ENCODE results near the gene EFCAB6.

The EFCAB6 gene

DNA sequence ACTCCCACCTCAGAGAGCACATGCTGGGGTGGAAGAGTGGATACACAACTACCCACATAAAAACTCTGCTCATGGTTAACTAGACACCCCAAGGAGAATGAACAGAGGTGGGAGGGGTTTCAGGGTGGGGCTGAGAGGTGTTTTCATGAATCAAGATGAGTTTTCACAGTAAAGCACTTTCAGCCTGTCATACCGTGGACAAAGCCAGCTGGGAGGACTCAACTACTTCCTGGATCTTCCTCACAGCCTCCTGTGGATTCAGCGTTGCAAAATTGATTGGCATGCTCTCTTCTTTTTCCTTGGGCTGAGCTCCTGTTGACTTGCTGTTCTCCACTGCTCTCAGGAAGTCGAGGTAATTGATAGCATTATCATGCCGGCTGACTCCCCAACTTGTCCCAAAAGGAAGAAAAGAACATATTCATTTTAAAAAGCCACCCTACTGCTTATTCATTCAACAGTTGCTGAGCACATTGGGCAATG lies 231.8 kb downstream of the EFCAB6 start:
- Histone ChIP-seq H3K27ac (ENCODE audit: poor library complexity, severe bottlenecking) (no peak overlapping the region), H3K9me3 (ENCODE audit: severe bottlenecking) (no peaks in the 10 kb centered on the region), H3K4me1 (ENCODE audit: insufficient read depth, poor library complexity, severe bottlenecking) (no peaks in the 10 kb centered on the region), H3K27me3 (ENCODE audit: insufficient read depth, poor library complexity, severe bottlenecking) (peaks cover 3% of the 10 kb centered on the region), H3K4me3 (ENCODE audit: severe bottlenecking) (no peak overlapping the region), H3K36me3 (ENCODE audit: low read depth) (no peaks in the 10 kb centered on the region)
- no peak for DNase-seq (ENCODE audit: low spot score)
- ATAC-seq (ENCODE audit: low read depth), result no peak
- TF ChIP-seq, protein P1, sequence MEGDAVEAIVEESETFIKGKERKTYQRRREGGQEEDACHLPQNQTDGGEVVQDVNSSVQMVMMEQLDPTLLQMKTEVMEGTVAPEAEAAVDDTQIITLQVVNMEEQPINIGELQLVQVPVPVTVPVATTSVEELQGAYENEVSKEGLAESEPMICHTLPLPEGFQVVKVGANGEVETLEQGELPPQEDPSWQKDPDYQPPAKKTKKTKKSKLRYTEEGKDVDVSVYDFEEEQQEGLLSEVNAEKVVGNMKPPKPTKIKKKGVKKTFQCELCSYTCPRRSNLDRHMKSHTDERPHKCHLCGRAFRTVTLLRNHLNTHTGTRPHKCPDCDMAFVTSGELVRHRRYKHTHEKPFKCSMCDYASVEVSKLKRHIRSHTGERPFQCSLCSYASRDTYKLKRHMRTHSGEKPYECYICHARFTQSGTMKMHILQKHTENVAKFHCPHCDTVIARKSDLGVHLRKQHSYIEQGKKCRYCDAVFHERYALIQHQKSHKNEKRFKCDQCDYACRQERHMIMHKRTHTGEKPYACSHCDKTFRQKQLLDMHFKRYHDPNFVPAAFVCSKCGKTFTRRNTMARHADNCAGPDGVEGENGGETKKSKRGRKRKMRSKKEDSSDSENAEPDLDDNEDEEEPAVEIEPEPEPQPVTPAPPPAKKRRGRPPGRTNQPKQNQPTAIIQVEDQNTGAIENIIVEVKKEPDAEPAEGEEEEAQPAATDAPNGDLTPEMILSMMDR (IDR thresholded peaks at IDR 0.05; ENCODE audit: poor library complexity, severe bottlenecking), result no peak

DNA sequence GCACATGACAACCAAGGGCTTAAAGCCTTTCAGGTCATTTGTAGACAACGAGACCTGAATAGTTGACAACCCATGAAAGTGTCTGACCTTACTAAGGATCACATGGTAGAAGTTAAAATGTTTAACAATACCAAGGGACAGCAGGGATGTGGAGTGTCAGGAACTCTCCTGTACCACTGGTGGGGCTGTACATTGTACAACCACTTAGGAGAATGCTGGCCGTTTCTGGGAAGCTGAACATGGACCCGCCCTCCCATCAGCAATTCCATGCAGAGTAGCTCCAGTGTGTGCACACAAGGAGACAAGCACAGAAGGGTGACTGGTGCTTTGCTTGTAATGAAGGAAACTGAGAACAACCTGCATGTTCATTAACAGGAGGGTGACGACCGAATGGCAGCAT lies 237.4 kb downstream of the EFCAB6 start:
- H3K9me3 ChIP-seq (ENCODE audit: severe bottlenecking), result no peaks in the 10 kb centered on the region
- no peak for DNase-seq (ENCODE audit: low spot score)
- H3K4me3 ChIP-seq (ENCODE audit: severe bottlenecking), result no peak overlapping the region
- no peak overlapping the region for H3K27ac ChIP-seq (ENCODE audit: poor library complexity, severe bottlenecking)
- no peaks in the 10 kb centered on the region for H3K4me1 ChIP-seq (ENCODE audit: insufficient read depth, poor library complexity, severe bottlenecking)
- peaks cover 3% of the 10 kb centered on the region for H3K27me3 ChIP-seq (ENCODE audit: insufficient read depth, poor library complexity, severe bottlenecking)
- no peaks in the 10 kb centered on the region for H3K36me3 ChIP-seq (ENCODE audit: low read depth)
- TF ChIP-seq, protein P1 (IDR thresholded peaks at IDR 0.05; ENCODE audit: poor library complexity, severe bottlenecking), result no peak
- no peak for ATAC-seq (ENCODE audit: low read depth)

DNA sequence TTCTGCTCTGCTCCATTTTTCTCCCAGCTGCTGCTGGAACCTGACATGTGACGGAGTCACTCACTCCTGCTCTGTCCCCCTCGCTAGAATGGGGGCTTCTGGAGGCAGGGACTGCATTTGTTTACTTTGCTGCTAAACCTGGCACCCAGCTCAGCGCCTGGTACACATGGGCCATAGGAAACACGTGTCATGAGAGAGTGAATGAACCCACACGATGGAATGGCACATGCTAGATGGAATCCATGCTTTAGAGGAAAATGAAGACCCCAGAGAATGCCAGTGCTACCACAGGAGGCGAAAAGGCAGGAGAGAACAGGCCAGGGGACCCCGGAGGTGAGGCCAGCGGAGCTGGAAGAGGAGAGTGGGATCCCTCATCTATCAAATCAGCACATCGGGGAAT lies 239.4 kb downstream of the EFCAB6 start:
- DNase-seq (ENCODE audit: low spot score) (no peak), ATAC-seq (ENCODE audit: low read depth) (no peak)
- Histone ChIP-seq H3K4me3 (ENCODE audit: severe bottlenecking) (no peak overlapping the region), H3K36me3 (ENCODE audit: low read depth) (no peaks in the 10 kb centered on the region), H3K4me1 (ENCODE audit: insufficient read depth, poor library complexity, severe bottlenecking) (no peaks in the 10 kb centered on the region), H3K9me3 (ENCODE audit: severe bottlenecking) (no peaks in the 10 kb centered on the region), H3K27ac (ENCODE audit: poor library complexity, severe bottlenecking) (no peak overlapping the region), H3K27me3 (ENCODE audit: insufficient read depth, poor library complexity, severe bottlenecking) (peaks cover 3% of the 10 kb centered on the region)
- TF ChIP-seq, protein P1 (IDR thresholded peaks at IDR 0.05; ENCODE audit: poor library complexity, severe bottlenecking), result no peak

DNA sequence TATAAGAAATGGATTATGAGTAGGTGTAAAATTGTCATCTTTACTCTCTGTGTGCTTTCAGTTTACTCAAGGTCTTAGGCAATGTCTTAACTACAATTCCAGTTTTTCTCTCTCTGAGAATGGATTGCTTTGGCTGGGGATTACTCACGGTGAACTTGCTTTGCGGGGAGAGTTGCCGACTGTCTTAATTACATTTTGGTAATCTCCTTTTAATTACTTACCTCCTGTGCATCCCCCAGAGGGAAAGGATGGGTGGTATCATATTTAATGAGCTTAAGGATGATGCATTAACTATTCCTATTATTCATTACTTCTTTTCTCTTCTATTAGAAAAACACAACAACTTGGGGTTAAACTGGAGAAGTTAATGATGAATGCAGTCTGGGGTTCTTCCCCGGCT lies 240.9 kb downstream of the EFCAB6 start:
- H3K36me3 ChIP-seq (ENCODE audit: low read depth), result no peaks in the 10 kb centered on the region
- H3K27me3 ChIP-seq (ENCODE audit: insufficient read depth, poor library complexity, severe bottlenecking), result peaks cover 4% of the 10 kb centered on the region
- no peak for ATAC-seq (ENCODE audit: low read depth)
- H3K4me1 ChIP-seq (ENCODE audit: insufficient read depth, poor library complexity, severe bottlenecking), result no peaks in the 10 kb centered on the region
- H3K4me3 ChIP-seq (ENCODE audit: severe bottlenecking), result no peak overlapping the region
- TF ChIP-seq, protein P1 (IDR thresholded peaks at IDR 0.05; ENCODE audit: poor library complexity, severe bottlenecking), result no peak
- H3K9me3 ChIP-seq (ENCODE audit: severe bottlenecking), result no peaks in the 10 kb centered on the region
- no peak for DNase-seq (ENCODE audit: low spot score)
- H3K27ac ChIP-seq (ENCODE audit: poor library complexity, severe bottlenecking), result no peak overlapping the region

DNA sequence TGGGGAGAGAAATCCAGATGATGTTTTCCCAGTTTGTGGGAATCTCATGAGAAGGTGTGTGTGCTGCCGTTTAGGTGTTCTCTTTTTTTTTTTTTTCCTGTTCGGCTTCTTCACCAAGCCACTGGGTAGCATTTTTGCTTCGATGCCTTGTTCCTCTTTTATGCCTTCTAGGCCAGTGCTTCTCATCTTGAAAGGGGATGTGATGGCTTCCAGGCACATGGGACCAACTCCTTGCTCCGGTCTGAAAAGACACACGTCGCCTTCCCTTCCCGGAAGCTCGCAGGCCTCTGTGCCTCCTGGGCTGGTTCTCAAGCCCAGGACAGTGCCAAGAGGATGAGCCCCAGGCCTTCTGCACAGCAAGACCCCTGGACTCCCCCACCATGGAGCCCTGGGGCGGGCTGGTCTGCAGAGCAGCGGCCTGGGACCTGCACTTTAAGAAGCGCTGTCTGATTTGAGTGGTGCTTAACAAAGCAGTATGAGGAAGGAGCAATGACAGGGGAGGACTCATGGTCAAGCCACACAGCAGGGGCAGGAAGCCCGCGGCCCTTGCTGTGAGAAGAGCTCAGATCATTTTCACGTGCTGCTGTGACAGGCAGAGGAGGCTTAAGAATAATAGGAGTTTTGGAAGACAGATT lies 241.5 kb downstream of the EFCAB6 start:
- no peaks in the 10 kb centered on the region for H3K36me3 ChIP-seq (ENCODE audit: low read depth)
- TF ChIP-seq, protein P1 (IDR thresholded peaks at IDR 0.05; ENCODE audit: poor library complexity, severe bottlenecking), result no peak
- no peak overlapping the region for H3K27ac ChIP-seq (ENCODE audit: poor library complexity, severe bottlenecking)
- no peak for DNase-seq (ENCODE audit: low spot score)
- no peak for ATAC-seq (ENCODE audit: low read depth)
- no peaks in the 10 kb centered on the region for H3K4me1 ChIP-seq (ENCODE audit: insufficient read depth, poor library complexity, severe bottlenecking)
- H3K4me3 ChIP-seq (ENCODE audit: severe bottlenecking), result no peak overlapping the region
- H3K9me3 ChIP-seq (ENCODE audit: severe bottlenecking), result no peaks in the 10 kb centered on the region
- H3K27me3 ChIP-seq (ENCODE audit: insufficient read depth, poor library complexity, severe bottlenecking), result peaks cover 3% of the 10 kb centered on the region
